ENCODE results near the gene KDR. TPM values are rescaled to one million over a fixed set of nuclear protein-coding genes. Genes with fewer than 3 reads are reported as not detected.

Gene KDR
- total and polyA plus RNA-seq, 4 donors, result 6.1 to 39.1 (median 24.6) TPM

DNA sequence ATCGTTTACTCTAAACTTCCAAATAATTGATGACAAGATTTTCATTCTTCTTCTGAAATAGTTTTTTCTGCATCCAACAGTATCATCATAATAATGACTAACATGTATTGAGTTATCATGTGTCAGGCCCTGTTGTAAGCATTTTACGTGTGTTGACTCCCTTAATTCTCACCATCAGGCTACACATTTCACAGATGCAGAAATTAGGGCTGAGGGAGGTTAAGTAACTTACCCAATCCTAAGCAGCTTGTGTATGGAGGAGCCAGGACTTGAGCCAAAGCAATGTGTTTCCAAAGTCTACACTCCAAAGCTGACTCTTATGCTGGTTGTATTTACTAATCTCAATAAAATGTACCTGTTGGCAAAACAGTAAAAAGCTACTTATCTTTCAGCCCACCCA, 11.2 kb upstream of the KDR start:
- no peak for DNase-seq (ENCODE audit: low spot score)
- H3K27me3 ChIP-seq (ENCODE audit: control insufficient read depth in 4 of 4, insufficient read depth in 4 of 4, low read length in 3 of 4), result peaks cover 0 to 2% (median 0%) of the 10 kb centered on the region in 4 donors
- H3K9ac ChIP-seq (ENCODE audit: low read depth in 1 of 2, low read length in 2 of 2), result no peak overlapping the region
- no peaks in the 10 kb centered on the region for H3K4me1 ChIP-seq (ENCODE audit: control insufficient read depth in 4 of 4, insufficient read depth in 4 of 4, low read length in 3 of 4)
- no peaks in the 10 kb centered on the region for H3K36me3 ChIP-seq (ENCODE audit: control insufficient read depth in 4 of 4, insufficient read depth in 3 of 4, low read depth in 1 of 4, low read length in 3 of 4)
- 70% methylated on average over 2 of the region's 2 CpGs for WGBS
- H3K27ac ChIP-seq (ENCODE audit: low read depth in 1 of 2, low read length in 2 of 2), result no peak overlapping the region
- TF ChIP-seq EGR1 (IDR thresholded peaks at IDR 0.05; ENCODE audit: low read depth in 2 of 2) (no peak), HNF4A (conservative IDR thresholded peaks at IDR 0.05) (no peak), RXRA (IDR thresholded peaks at IDR 0.05) (no peak), NR2F2 (IDR thresholded peaks at IDR 0.05) (no peak), ZBTB33 (IDR thresholded peaks at IDR 0.05) (no peak), FOXA2 (IDR thresholded peaks at IDR 0.05) (no peak), YY1 (IDR thresholded peaks at IDR 0.05) (no peak), GABPA (IDR thresholded peaks at IDR 0.05 in 1 of 2, conservative IDR thresholded peaks at IDR 0.05 in 1 of 2) (no peak)
- TF ChIP-seq, protein P1, sequence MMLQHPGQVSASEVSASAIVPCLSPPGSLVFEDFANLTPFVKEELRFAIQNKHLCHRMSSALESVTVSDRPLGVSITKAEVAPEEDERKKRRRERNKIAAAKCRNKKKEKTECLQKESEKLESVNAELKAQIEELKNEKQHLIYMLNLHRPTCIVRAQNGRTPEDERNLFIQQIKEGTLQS (IDR thresholded peaks at IDR 0.05), result no peak
- TF ChIP-seq, protein P2, sequence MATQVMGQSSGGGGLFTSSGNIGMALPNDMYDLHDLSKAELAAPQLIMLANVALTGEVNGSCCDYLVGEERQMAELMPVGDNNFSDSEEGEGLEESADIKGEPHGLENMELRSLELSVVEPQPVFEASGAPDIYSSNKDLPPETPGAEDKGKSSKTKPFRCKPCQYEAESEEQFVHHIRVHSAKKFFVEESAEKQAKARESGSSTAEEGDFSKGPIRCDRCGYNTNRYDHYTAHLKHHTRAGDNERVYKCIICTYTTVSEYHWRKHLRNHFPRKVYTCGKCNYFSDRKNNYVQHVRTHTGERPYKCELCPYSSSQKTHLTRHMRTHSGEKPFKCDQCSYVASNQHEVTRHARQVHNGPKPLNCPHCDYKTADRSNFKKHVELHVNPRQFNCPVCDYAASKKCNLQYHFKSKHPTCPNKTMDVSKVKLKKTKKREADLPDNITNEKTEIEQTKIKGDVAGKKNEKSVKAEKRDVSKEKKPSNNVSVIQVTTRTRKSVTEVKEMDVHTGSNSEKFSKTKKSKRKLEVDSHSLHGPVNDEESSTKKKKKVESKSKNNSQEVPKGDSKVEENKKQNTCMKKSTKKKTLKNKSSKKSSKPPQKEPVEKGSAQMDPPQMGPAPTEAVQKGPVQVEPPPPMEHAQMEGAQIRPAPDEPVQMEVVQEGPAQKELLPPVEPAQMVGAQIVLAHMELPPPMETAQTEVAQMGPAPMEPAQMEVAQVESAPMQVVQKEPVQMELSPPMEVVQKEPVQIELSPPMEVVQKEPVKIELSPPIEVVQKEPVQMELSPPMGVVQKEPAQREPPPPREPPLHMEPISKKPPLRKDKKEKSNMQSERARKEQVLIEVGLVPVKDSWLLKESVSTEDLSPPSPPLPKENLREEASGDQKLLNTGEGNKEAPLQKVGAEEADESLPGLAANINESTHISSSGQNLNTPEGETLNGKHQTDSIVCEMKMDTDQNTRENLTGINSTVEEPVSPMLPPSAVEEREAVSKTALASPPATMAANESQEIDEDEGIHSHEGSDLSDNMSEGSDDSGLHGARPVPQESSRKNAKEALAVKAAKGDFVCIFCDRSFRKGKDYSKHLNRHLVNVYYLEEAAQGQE (IDR thresholded peaks at IDR 0.05), result no peak
- no peaks in the 10 kb centered on the region for H3K9me3 ChIP-seq (ENCODE audit: control insufficient read depth in 4 of 4, low read length in 3 of 4)
- H3K4me3 ChIP-seq (ENCODE audit: low read depth in 1 of 3, low read length in 3 of 3), result no peak overlapping the region

DNA sequence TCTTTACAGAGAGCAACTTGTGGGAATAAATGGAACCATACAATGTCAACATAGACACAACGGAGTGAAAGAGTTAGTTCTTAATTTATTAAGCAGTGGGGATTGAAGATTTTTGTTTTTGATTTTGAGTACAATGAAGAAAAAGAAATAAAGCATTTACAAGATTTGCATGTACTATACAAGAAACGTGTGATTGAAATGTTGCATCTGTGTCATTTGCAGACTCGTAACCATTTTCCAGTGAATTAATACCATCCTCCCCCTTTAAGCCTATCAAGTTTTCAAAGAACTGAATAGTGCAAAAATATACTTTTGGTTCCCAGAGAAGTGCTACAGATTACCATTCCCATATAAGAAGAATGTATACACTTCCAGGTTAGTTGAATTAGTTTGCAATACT, 8.6 kb upstream of the KDR start:
- WGBS, result 67% methylated on average over 3 of the region's 3 CpGs
- peaks cover 0 to 2% (median 0%) of the 10 kb centered on the region in 4 donors for H3K27me3 ChIP-seq (ENCODE audit: control insufficient read depth in 4 of 4, insufficient read depth in 4 of 4, low read length in 3 of 4)
- no peaks in the 10 kb centered on the region for H3K9me3 ChIP-seq (ENCODE audit: control insufficient read depth in 4 of 4, low read length in 3 of 4)

More for the DNA sequence above, 8.6 kb upstream of the KDR start:
- Histone ChIP-seq H3K9ac (ENCODE audit: low read depth in 1 of 2, low read length in 2 of 2) (no peak overlapping the region), H3K36me3 (ENCODE audit: control insufficient read depth in 4 of 4, insufficient read depth in 3 of 4, low read depth in 1 of 4, low read length in 3 of 4) (no peaks in the 10 kb centered on the region), H3K4me3 (ENCODE audit: low read depth in 1 of 3, low read length in 3 of 3) (no peak overlapping the region), H3K27ac (ENCODE audit: low read depth in 1 of 2, low read length in 2 of 2) (no peak overlapping the region), H3K4me1 (ENCODE audit: control insufficient read depth in 4 of 4, insufficient read depth in 4 of 4, low read length in 3 of 4) (no peaks in the 10 kb centered on the region)
- TF ChIP-seq TAF1 (conservative IDR thresholded peaks at IDR 0.05) (no peak), JUND (IDR thresholded peaks at IDR 0.05) (no peak), NR2F2 (IDR thresholded peaks at IDR 0.05) (no peak), FOXA2 (IDR thresholded peaks at IDR 0.05) (no peak), GABPA (IDR thresholded peaks at IDR 0.05 in 1 of 2, conservative IDR thresholded peaks at IDR 0.05 in 1 of 2) (no peak), ZBTB33 (IDR thresholded peaks at IDR 0.05) (no peak), SP1 (IDR thresholded peaks at IDR 0.05) (no peak), HNF4G (IDR thresholded peaks at IDR 0.05) (no peak), FOXA1 (IDR thresholded peaks at IDR 0.05) (no peak), YY1 (IDR thresholded peaks at IDR 0.05) (no peak), RAD21 (IDR thresholded peaks at IDR 0.05) (no peak)
- TF ChIP-seq, protein P1 (IDR thresholded peaks at IDR 0.05), result no peak
- TF ChIP-seq, protein P3, sequence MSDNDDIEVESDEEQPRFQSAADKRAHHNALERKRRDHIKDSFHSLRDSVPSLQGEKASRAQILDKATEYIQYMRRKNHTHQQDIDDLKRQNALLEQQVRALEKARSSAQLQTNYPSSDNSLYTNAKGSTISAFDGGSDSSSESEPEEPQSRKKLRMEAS (IDR thresholded peaks at IDR 0.05), result no peak
- TF ChIP-seq, protein P2 (IDR thresholded peaks at IDR 0.05), result no peak
- no peak for DNase-seq (ENCODE audit: low spot score)
